KOPT-K1 (cell line): ENCODE measurements around the gene COL16A1.

Experiments
- H3K27ac ChIP-seq: fragments of 200-600 bp; sonication (generic); 2 replicates; pipeline ENCODE4 v1.5.1; 2016; ENCODE audit warnings: antibody characterized with exemption, mild to moderate bottlenecking, low read depth, low read length; ENCODE audit not compliant: poor library complexity, severe bottlenecking
- H3K36me3 ChIP-seq: fragments of 200-600 bp; sonication (generic); 2 replicates; pipeline ENCODE4 v1.5.1; 2017; ENCODE audit warnings: antibody characterized with exemption, mild to moderate bottlenecking, low read length, moderate library complexity; ENCODE audit not compliant: insufficient read depth
- H3K9me3 ChIP-seq: fragments of 200-600 bp; sonication (generic); 2 replicates; pipeline ENCODE4 v1.5.1; 2017; ENCODE audit warnings: antibody characterized with exemption, low read length, mild to moderate bottlenecking; ENCODE audit not compliant: insufficient read depth, poor library complexity, severe bottlenecking

Gene COL16A1

DNA sequence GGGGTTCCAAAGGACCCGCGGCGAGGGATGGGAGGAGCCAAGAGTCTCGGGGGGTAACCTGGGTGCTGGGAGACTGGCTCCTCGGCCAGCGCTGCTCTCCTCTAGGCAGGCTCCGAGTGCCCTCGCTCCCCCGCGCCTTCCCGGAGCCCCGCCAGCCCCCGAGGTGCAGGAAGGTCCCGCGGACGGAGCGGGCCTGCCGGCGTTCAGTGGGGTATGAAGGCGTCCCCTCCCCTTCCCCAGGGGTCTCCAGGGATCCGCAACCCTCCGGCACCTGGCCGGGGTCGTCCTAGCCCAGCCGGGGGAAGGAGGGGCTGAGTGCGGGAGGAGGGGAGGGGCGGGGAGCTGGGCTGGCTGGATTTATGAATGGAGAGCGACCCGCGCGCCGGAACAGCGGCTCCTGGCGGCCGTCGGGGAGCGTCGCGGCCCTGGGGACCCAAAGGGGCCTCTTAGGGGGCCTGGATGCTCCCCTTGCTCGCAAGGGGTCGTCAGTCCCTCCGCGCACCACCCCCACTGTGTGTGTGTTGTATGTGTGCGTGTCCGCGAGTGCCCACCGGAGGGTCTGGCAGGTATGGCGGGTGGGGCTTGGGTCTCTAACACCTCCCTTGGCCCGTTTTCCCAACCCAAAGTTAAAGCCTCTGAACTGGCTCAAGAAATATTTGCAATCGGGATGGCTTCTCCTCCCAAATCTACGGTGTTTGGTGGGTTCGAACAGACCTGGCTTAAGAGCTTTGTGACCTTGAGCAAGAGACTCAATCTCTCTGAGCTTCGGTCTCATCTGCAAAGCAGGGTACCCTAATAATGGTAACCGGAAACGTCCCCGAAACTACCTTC is 85.7 kb downstream of the COL16A1 start:
- Histone ChIP-seq H3K9me3 (no peaks in the 10 kb centered on the region), H3K27ac (no peak overlapping the region)

GRCh38 chr1:31617218-31617915 is 86.5 kb downstream of the COL16A1 start, which contains the start of gene HCRTR1:
Gene HCRTR1 (plus strand): TSS chr1:31617689. CDS start chr1:31619193, 1,504 bp downstream.
- H3K9me3 ChIP-seq, result no peaks in the 10 kb centered on the region
- H3K36me3 ChIP-seq, result no peaks in the 10 kb centered on the region
- H3K27ac ChIP-seq, result no peak within 1 kb of the TSS

More for the DNA sequence above, 85.7 kb downstream of the COL16A1 start:
- H3K36me3 ChIP-seq, result no peaks in the 10 kb centered on the region

GRCh38 chr1:31615939-31616338 is 87.9 kb downstream of the COL16A1 start:
- H3K36me3 ChIP-seq, result no peaks in the 10 kb centered on the region

GRCh38 chr1:31615414-31615813 is 88.4 kb downstream of the COL16A1 start:
- H3K36me3 ChIP-seq, result no peaks in the 10 kb centered on the region
- H3K9me3 ChIP-seq, result no peaks in the 10 kb centered on the region

More at GRCh38 chr1:31615939-31616338, 87.9 kb downstream of the COL16A1 start:
- Histone ChIP-seq H3K9me3 (no peaks in the 10 kb centered on the region), H3K27ac (no peak overlapping the region)

DNA sequence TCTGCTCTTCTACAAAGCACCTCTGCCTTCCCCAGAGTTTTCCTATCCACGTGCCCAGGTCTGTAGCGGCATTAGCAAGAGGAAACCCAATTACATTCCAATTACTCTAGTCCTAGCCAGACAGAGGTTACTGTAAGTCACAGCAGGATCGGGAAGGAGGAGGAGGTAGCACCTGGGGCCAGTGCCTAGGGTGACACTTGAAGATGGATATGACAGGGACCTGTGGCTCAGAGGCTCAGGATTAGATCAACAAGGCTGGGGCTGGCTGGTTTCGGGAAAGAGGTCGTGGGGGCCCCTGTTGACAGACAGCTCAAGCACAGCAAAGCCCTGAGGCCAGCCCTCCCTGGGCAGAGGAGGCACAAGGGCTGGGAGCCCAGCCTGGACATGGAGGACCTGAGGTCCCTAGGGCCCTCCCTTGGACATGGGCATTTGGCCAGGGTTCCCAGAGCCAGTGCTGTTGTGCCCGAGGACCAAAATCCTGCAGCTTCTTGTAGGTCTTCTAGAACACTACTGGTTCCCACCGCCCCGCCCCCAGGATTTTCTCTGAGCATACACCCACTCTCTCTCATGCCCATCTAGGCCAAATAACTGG is 89.3 kb downstream of the COL16A1 start:
- H3K27ac ChIP-seq, result no peak overlapping the region

More at GRCh38 chr1:31615414-31615813, 88.4 kb downstream of the COL16A1 start:
- no peak overlapping the region for H3K27ac ChIP-seq

DNA sequence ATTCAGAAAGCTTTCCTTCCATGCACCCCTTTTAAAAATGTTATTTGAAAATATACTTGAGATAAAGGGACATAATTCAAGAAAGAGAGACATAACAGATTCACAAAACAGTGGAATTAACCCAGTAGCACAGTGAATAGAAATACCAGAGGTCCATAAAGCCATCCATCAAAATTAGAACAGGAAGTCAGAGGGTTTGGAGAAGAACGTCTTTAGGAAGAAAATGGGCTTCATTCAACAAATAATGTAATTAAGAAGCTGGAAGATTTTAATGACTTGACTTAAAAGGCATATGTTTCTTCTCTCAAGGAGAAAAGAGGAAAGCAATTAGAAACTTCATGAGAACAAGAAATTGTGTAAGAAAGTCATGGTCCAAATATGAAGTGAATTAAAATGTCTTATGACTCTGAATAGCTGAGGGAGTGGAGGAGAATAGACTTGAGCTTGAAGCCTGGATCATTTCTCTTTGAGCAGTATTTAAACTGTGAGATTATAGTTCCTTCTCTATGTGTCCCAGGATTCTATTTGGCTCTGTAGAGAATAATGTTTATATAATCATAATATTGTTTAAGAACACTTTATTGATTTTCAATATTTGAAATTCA is 94.2 kb downstream of the COL16A1 start:
- no peaks in the 10 kb centered on the region for H3K9me3 ChIP-seq
- no peak overlapping the region for H3K27ac ChIP-seq
- no peaks in the 10 kb centered on the region for H3K36me3 ChIP-seq

More for the DNA sequence above, 89.3 kb downstream of the COL16A1 start:
- H3K36me3 ChIP-seq, result no peaks in the 10 kb centered on the region
- no peaks in the 10 kb centered on the region for H3K9me3 ChIP-seq

DNA sequence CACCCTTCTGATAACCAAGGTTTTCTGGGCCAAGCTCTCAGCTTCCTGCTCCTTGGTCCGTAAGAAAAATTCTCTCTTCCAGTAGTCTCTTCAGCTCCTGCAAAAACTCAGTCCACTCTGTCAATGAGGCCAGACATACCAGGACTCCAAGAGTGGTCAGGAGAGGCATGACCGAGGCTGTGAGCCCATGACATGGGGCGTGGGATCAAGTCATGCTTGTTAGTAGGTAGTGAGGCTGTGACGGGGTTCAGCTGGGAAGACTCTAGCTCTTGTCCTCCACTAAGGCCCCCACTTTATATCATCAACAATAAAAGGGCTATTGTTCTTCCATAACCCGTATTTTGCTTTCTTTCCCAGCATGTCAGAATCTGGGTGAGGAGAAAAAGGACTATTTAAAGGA is 96.5 kb downstream of the COL16A1 start:
- Histone ChIP-seq H3K9me3 (no peaks in the 10 kb centered on the region), H3K27ac (no peak overlapping the region)

GRCh38 chr1:31605908-31606427 is 97.8 kb downstream of the COL16A1 start:
- H3K9me3 ChIP-seq, result no peaks in the 10 kb centered on the region
- no peak overlapping the region for H3K27ac ChIP-seq
- no peaks in the 10 kb centered on the region for H3K36me3 ChIP-seq

More for the DNA sequence above, 96.5 kb downstream of the COL16A1 start:
- H3K36me3 ChIP-seq, result no peaks in the 10 kb centered on the region
